GM12874 (cell line): ENCODE measurements around the gene HTR3A.

Experiments used
- TF ChIP-seq, protein P1 (sequence below): IDR thresholded peaks from 2 replicates; pipeline ENCODE4 v1.5.1; 2011; ENCODE audit warnings: low read depth, mild to moderate bottlenecking, control low read depth, low read length, moderate library complexity; ENCODE audit not compliant: insufficient read depth

Gene HTR3A

DNA sequence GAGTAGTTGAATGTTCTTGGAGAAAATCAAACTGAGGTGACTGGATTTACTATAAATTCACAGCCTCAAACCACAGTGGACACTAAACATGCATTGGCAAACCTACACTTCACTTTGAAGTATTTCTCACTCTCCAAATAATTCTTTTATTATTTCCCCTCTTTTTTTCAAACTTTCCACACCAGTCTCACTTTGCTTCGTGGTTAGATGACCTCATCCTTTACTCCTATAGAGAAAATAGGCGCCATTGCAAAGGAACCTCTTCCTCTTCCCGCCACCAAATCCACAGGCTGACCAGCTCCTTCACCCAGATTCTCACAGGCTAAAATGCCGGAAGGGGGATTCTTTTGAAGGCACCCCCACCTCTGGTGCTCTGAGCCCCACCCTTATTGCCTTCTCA lies 33.4 kb downstream of the HTR3A start:
- TF ChIP-seq, protein P1, sequence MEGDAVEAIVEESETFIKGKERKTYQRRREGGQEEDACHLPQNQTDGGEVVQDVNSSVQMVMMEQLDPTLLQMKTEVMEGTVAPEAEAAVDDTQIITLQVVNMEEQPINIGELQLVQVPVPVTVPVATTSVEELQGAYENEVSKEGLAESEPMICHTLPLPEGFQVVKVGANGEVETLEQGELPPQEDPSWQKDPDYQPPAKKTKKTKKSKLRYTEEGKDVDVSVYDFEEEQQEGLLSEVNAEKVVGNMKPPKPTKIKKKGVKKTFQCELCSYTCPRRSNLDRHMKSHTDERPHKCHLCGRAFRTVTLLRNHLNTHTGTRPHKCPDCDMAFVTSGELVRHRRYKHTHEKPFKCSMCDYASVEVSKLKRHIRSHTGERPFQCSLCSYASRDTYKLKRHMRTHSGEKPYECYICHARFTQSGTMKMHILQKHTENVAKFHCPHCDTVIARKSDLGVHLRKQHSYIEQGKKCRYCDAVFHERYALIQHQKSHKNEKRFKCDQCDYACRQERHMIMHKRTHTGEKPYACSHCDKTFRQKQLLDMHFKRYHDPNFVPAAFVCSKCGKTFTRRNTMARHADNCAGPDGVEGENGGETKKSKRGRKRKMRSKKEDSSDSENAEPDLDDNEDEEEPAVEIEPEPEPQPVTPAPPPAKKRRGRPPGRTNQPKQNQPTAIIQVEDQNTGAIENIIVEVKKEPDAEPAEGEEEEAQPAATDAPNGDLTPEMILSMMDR: no peak

DNA sequence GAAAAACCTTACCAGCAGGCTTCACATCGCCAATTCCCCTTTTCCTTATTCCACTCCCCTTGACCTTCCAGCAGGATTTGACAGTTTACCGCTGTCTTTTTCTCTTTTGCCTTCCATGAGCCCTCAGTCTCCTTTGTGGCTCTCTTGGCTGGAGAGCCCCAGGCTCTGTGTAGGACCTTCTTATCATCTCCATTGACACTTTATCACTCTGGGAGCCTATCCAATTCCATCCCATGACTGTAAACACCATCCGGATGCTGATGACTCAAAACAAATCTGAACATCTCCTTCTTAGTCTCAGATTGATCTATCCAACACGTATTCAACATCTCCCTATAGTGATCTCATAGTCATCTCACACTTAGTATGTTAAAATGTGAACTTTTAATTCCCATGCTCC lies 36.0 kb downstream of the HTR3A start:
- TF ChIP-seq, protein P1: no peak

DNA sequence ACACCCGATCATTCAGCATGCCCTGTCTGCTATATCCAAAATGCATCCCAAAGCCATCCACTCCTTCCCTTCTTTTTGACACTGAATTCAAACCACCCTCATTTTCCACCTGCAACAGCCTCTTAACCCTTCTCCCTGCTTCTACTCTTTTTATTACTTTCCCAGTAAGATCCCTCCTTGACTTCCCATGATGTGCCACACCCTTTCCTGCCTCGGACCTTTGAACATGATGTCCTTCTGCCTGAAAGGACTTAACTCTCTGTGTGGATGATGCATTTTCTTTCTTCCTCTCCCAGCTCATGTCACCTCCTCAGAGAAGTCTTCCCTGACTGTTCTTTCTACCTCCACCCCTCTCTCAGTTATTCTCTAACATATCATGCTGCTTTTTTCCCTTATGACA lies 36.5 kb downstream of the HTR3A start:
- TF ChIP-seq, protein P1: no peak

DNA sequence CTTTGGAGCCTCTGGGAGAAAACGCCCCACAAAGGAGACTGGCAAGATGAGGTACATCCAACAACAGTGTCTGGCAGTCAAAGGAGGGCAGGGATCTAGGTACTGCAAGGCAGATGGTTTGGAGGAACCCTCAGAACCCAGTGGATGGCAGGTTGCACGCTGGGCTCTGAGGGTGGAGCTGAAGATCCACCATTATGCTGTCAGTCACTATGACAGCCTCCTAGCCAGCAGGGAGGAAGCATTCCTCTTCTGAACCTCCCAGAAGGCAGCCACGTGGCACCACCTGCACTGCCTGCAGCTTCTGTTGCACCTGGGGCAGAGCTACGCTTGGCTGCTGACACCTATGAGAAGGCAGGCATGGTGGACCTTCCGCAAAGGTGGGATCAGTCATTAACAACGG lies 40.2 kb downstream of the HTR3A start:
- TF ChIP-seq, protein P1: no peak

GRCh38 chr11:114016986-114017385 lies 42.1 kb downstream of the HTR3A start:
- TF ChIP-seq, protein P1: no peak

DNA sequence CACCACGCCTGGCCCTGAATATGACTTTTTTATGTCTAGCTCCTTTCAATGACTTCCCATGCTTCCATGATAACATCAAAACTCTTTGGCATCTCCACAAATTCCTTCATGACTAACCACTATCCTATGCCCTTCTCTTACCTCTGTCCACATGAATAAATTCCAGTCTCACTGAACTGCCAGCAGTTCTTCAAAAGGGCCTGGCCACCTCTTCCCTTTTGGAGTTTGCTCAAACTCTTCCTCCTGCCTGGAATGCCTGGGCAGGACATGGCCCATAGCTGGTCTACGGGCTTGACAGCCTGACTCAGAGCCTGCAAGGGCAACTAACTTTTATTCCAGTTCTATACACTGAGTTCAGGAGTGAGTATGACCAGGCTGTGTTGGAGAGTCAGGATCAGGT lies 42.8 kb downstream of the HTR3A start:
- TF ChIP-seq, protein P1: no peak

GRCh38 chr11:114019046-114019445 lies 44.1 kb downstream of the HTR3A start:
- TF ChIP-seq, protein P1: no peak

GRCh38 chr11:114019574-114019973 lies 44.7 kb downstream of the HTR3A start:
- TF ChIP-seq, protein P1: no peak
